Neural progenitor cell (in vitro differentiated cells): ENCODE results near the gene PTPRC.

Experiments
- EZH2phosphoT487 ChIP-seq: fragments of 200-600 bp; sonication (generic); IDR thresholded peaks from 2 replicates; pipeline ENCODE4 v1.6.1; 2017; ENCODE audit warnings: antibody characterized with exemption
- TF ChIP-seq, protein P1 (sequence below): fragments of 200-600 bp; sonication (generic); IDR thresholded peaks from 2 replicates; pipeline ENCODE4 v1.5.1; 2017; ENCODE audit warnings: antibody characterized with exemption, mild to moderate bottlenecking

DNA sequence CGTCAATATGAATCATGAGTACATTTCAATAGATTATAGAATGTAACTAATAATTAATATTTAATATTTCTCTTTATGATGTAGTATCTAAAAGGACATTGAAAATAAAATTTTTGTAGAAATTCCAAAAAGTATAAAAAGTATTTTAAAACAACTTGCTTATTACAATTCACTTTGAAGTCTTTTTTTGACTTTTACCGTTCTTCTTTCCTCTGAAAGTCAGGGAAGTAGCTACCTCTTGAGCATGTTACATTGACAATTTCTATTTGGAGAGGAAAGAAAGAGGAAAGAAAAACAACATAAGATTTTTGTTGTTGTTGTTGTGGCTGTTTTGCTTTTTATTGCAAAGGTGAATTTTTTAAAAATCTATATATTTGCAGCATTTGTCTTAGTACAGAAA, 1.3 kb downstream of the PTPRC start:
- TF ChIP-seq, protein P1, sequence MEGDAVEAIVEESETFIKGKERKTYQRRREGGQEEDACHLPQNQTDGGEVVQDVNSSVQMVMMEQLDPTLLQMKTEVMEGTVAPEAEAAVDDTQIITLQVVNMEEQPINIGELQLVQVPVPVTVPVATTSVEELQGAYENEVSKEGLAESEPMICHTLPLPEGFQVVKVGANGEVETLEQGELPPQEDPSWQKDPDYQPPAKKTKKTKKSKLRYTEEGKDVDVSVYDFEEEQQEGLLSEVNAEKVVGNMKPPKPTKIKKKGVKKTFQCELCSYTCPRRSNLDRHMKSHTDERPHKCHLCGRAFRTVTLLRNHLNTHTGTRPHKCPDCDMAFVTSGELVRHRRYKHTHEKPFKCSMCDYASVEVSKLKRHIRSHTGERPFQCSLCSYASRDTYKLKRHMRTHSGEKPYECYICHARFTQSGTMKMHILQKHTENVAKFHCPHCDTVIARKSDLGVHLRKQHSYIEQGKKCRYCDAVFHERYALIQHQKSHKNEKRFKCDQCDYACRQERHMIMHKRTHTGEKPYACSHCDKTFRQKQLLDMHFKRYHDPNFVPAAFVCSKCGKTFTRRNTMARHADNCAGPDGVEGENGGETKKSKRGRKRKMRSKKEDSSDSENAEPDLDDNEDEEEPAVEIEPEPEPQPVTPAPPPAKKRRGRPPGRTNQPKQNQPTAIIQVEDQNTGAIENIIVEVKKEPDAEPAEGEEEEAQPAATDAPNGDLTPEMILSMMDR, result no peak
- TF ChIP-seq EZH2phosphoT487, result no peak
